Astrocyte (in vitro differentiated cells and primary cell): ENCODE measurements around the gene KDM2B.

Source experiments
- CTCF ChIP-seq: IDR thresholded peaks from 2 replicates; pipeline ENCODE4 v1.5.1; 2011; ENCODE audit warnings: low read depth, mild to moderate bottlenecking, inconsistent platforms, low read length, moderate library complexity; ENCODE audit not compliant: insufficient read depth
- EZH2 ChIP-seq: IDR thresholded peaks from 2 replicates; pipeline ENCODE4 v1.6.1; 2012; ENCODE audit warnings: mild to moderate bottlenecking, low read length, inconsistent platforms; ENCODE audit not compliant: insufficient read depth

GRCh38 chr12:121608301-121608700 lies 27.5 kb upstream of the KDM2B start:
- TF ChIP-seq CTCF (no peak), EZH2 (no peak)
